ENCODE data around the gene MDH2. TPM values are rescaled to one million over a fixed set of nuclear protein-coding genes. Genes with fewer than 3 reads are reported as not detected.
"Not testable (repeated sequence)": the region's sequence is repeated elsewhere in the genome, so short reads cannot be mapped to it uniquely, and the experiment has no call there.

Gene MDH2
- polyA plus RNA-seq, 4 donors = 143 to 172 (median 163) TPM

DNA sequence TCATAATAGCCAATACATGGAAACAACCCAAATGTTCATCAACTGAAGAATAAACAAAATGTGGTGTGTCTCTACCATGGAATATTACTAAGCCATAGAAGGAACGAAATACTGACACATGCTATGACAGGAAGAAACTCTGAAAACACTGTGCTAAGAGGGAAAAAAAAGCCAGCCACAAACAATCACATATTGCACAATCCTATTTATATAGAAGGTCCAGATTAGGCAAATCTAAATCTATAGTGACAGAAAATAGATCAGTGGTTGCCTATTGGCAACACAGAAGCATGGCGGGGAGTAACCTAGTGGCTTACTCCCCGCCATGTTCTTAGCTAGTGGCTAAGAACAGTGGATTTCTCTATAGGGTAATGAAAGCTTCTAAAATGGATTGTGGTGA lies 48.0 kb downstream of the MDH2 start:
- H3K27me3 ChIP-seq (ENCODE audit: control insufficient read depth in 3 of 3, insufficient read depth in 3 of 3, low read length in 3 of 3) = no peaks in the 10 kb centered on the region
- H3K36me3 ChIP-seq (ENCODE audit: control insufficient read depth in 3 of 3, insufficient read depth in 2 of 3, low read depth in 1 of 3, low read length in 3 of 3) = no peaks in the 10 kb centered on the region
- H3K9me3 ChIP-seq (ENCODE audit: control insufficient read depth in 2 of 2, insufficient read depth in 1 of 2, low read depth in 1 of 2, low read length in 1 of 2) = no peaks in the 10 kb centered on the region
- DNase-seq (no peak), FAIRE-seq (no peak)
- H3K4me1 ChIP-seq (ENCODE audit: control insufficient read depth in 3 of 3, insufficient read depth in 2 of 3, low read depth in 1 of 3, low read length in 2 of 3) = no peaks in the 10 kb centered on the region
- no peak overlapping the region for H3K27ac ChIP-seq (ENCODE audit: low read depth in 1 of 3, low read length in 2 of 3)
- no peak overlapping the region for H3K4me3 ChIP-seq (ENCODE audit: low read depth in 1 of 3, low read length in 3 of 3)
- WGBS, 3 donors = 77 to 95% (median 84%) methylated on average over 3 of the region's 3 CpGs

- DNase-seq; H3K27ac ChIP-seq (ENCODE audit: low read depth in 1 of 3, low read length in 2 of 3); H3K4me1 ChIP-seq (ENCODE audit: control insufficient read depth in 3 of 3, insufficient read depth in 2 of 3, low read depth in 1 of 3, low read length in 2 of 3); H3K36me3 ChIP-seq (ENCODE audit: control insufficient read depth in 3 of 3, insufficient read depth in 2 of 3, low read depth in 1 of 3, low read length in 3 of 3); H3K27me3 ChIP-seq (ENCODE audit: control insufficient read depth in 3 of 3, insufficient read depth in 3 of 3, low read length in 3 of 3); H3K4me3 ChIP-seq (ENCODE audit: low read depth in 1 of 3, low read length in 3 of 3); H3K9me3 ChIP-seq (ENCODE audit: control insufficient read depth in 2 of 2, insufficient read depth in 1 of 2, low read depth in 1 of 2, low read length in 1 of 2); FAIRE-seq: not testable (repeated sequence)
- 79 to 85% (median 84%) methylated on average over 12 of the region's 12 CpGs for WGBS, 3 donors
These were observed 54.0 kb downstream of the MDH2 start for GRCh38 chr7:76101693-76102437.

GRCh38 chr7:76103788-76104187 lies 55.9 kb downstream of the MDH2 start:
- H3K4me1 ChIP-seq (ENCODE audit: control insufficient read depth in 3 of 3, insufficient read depth in 2 of 3, low read depth in 1 of 3, low read length in 2 of 3); H3K9me3 ChIP-seq (ENCODE audit: control insufficient read depth in 2 of 2, insufficient read depth in 1 of 2, low read depth in 1 of 2, low read length in 1 of 2); H3K27me3 ChIP-seq (ENCODE audit: control insufficient read depth in 3 of 3, insufficient read depth in 3 of 3, low read length in 3 of 3); DNase-seq; H3K4me3 ChIP-seq (ENCODE audit: low read depth in 1 of 3, low read length in 3 of 3); H3K36me3 ChIP-seq (ENCODE audit: control insufficient read depth in 3 of 3, insufficient read depth in 2 of 3, low read depth in 1 of 3, low read length in 3 of 3); H3K27ac ChIP-seq (ENCODE audit: low read depth in 1 of 3, low read length in 2 of 3); FAIRE-seq: not testable (repeated sequence)
- 96 to 100% (median 100%) methylated on average over 2 of the region's 2 CpGs for WGBS, 3 donors

- not testable (repeated sequence) for H3K4me3 ChIP-seq (ENCODE audit: low read depth in 1 of 3, low read length in 3 of 3); H3K36me3 ChIP-seq (ENCODE audit: control insufficient read depth in 3 of 3, insufficient read depth in 2 of 3, low read depth in 1 of 3, low read length in 3 of 3); DNase-seq; H3K27ac ChIP-seq (ENCODE audit: low read depth in 1 of 3, low read length in 2 of 3); H3K4me1 ChIP-seq (ENCODE audit: control insufficient read depth in 3 of 3, insufficient read depth in 2 of 3, low read depth in 1 of 3, low read length in 2 of 3); H3K27me3 ChIP-seq (ENCODE audit: control insufficient read depth in 3 of 3, insufficient read depth in 3 of 3, low read length in 3 of 3); FAIRE-seq; H3K9me3 ChIP-seq (ENCODE audit: control insufficient read depth in 2 of 2, insufficient read depth in 1 of 2, low read depth in 1 of 2, low read length in 1 of 2)
- 71 to 87% (median 80%) methylated on average over 6 of the region's 6 CpGs for WGBS, 3 donors
These were observed 58.2 kb downstream of the MDH2 start for GRCh38 chr7:76106130-76106529.

GRCh38 chr7:76106893-76107292 lies 59.0 kb downstream of the MDH2 start:
- FAIRE-seq = no peak

DNA sequence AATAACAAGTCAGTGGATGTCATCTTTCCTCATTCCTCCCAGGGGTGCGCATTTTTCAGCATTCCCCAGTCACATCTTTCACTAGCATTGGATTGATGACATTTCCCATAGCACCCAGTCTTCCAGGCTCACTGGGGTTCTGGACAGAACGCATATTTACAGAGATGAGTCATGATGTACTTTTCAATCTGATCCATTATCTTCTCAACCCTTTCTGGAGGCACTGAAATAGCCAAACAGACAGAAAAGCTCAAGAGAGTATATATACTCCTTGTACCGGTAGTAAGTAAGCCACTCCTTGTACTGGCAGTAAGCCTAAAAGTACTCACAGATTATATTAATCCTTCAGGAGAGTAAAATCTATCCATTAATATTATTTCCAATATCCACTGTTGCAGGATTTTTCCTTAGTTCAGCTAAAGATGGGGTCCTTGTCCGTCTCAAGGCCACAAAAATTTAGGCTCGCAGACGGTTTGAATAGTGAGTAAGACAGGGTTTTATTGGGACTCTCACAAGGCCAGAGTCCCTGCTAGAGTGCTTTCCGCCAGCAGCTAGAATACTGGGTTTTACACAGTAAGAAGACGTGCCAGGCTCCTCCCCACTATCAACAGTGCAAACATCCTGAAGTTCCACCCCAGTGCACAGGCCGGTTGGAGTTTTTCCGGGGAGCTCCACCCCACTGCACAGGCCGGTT lies 60.8 kb downstream of the MDH2 start:
- DNase-seq (peak; percentile 70 to 84), FAIRE-seq (no peak)
- Histone ChIP-seq H3K9me3 (ENCODE audit: control insufficient read depth in 2 of 2, insufficient read depth in 1 of 2, low read depth in 1 of 2, low read length in 1 of 2) (no peaks in the 10 kb centered on the region), H3K27ac (ENCODE audit: low read depth in 1 of 3, low read length in 2 of 3) (peak overlapping the region in 1 of 3 donors; percentile 80), H3K4me3 (ENCODE audit: low read depth in 1 of 3, low read length in 3 of 3) (no peak overlapping the region), H3K4me1 (ENCODE audit: control insufficient read depth in 3 of 3, insufficient read depth in 2 of 3, low read depth in 1 of 3, low read length in 2 of 3) (peaks cover 0 to 4% (median 0%) of the 10 kb centered on the region in 3 donors), H3K36me3 (ENCODE audit: control insufficient read depth in 3 of 3, insufficient read depth in 2 of 3, low read depth in 1 of 3, low read length in 3 of 3) (no peaks in the 10 kb centered on the region), H3K27me3 (ENCODE audit: control insufficient read depth in 3 of 3, insufficient read depth in 3 of 3, low read length in 3 of 3) (no peaks in the 10 kb centered on the region)
- WGBS, 3 donors = 16 to 47% (median 32%) methylated on average over 11 of the region's 11 CpGs

More at GRCh38 chr7:76106893-76107292, 59.0 kb downstream of the MDH2 start:
- peaks cover 0 to 4% (median 0%) of the 10 kb centered on the region in 3 donors for H3K4me1 ChIP-seq (ENCODE audit: control insufficient read depth in 3 of 3, insufficient read depth in 2 of 3, low read depth in 1 of 3, low read length in 2 of 3)
- no peak overlapping the region for H3K27ac ChIP-seq (ENCODE audit: low read depth in 1 of 3, low read length in 2 of 3)
- H3K4me3 ChIP-seq (ENCODE audit: low read depth in 1 of 3, low read length in 3 of 3) = no peak overlapping the region
- DNase-seq = no peak
- 81 to 91% (median 85%) methylated on average over 5 of the region's 5 CpGs for WGBS, 3 donors
- H3K36me3 ChIP-seq (ENCODE audit: control insufficient read depth in 3 of 3, insufficient read depth in 2 of 3, low read depth in 1 of 3, low read length in 3 of 3) = no peaks in the 10 kb centered on the region
- H3K9me3 ChIP-seq (ENCODE audit: control insufficient read depth in 2 of 2, insufficient read depth in 1 of 2, low read depth in 1 of 2, low read length in 1 of 2) = no peaks in the 10 kb centered on the region
- H3K27me3 ChIP-seq (ENCODE audit: control insufficient read depth in 3 of 3, insufficient read depth in 3 of 3, low read length in 3 of 3) = no peaks in the 10 kb centered on the region

- H3K27me3 ChIP-seq (ENCODE audit: control insufficient read depth in 3 of 3, insufficient read depth in 3 of 3, low read length in 3 of 3); H3K4me3 ChIP-seq (ENCODE audit: low read depth in 1 of 3, low read length in 3 of 3); H3K36me3 ChIP-seq (ENCODE audit: control insufficient read depth in 3 of 3, insufficient read depth in 2 of 3, low read depth in 1 of 3, low read length in 3 of 3); H3K4me1 ChIP-seq (ENCODE audit: control insufficient read depth in 3 of 3, insufficient read depth in 2 of 3, low read depth in 1 of 3, low read length in 2 of 3); FAIRE-seq; DNase-seq; H3K27ac ChIP-seq (ENCODE audit: low read depth in 1 of 3, low read length in 2 of 3); H3K9me3 ChIP-seq (ENCODE audit: control insufficient read depth in 2 of 2, insufficient read depth in 1 of 2, low read depth in 1 of 2, low read length in 1 of 2): not testable (repeated sequence)
- 89 to 92% (median 89%) methylated on average over 9 of the region's 9 CpGs for WGBS, 3 donors
These were observed 65.2 kb downstream of the MDH2 start for GRCh38 chr7:76113042-76113630.

DNA sequence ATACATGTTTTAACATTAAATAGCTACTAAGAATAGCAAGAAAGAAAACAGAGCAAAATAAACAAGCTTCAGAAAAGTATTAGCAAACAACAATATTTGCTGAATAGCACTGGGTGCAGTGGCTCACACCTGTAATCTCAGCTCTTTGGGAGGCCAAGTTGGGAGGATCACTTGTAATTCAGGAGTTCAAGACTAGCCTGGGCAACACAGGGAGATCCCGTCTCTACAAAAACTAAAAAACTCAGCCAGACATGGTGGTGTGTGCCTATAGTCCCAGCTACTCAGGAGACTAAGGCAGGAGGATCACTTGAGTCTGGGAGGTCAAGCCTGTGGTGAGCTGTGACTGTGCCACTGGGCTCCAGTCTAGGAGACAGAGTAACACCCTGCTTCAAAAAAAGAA lies 66.8 kb downstream of the MDH2 start:
- not testable (repeated sequence) for H3K9me3 ChIP-seq (ENCODE audit: control insufficient read depth in 2 of 2, insufficient read depth in 1 of 2, low read depth in 1 of 2, low read length in 1 of 2); H3K36me3 ChIP-seq (ENCODE audit: control insufficient read depth in 3 of 3, insufficient read depth in 2 of 3, low read depth in 1 of 3, low read length in 3 of 3); FAIRE-seq; H3K4me1 ChIP-seq (ENCODE audit: control insufficient read depth in 3 of 3, insufficient read depth in 2 of 3, low read depth in 1 of 3, low read length in 2 of 3); DNase-seq; H3K4me3 ChIP-seq (ENCODE audit: low read depth in 1 of 3, low read length in 3 of 3); H3K27ac ChIP-seq (ENCODE audit: low read depth in 1 of 3, low read length in 2 of 3); H3K27me3 ChIP-seq (ENCODE audit: control insufficient read depth in 3 of 3, insufficient read depth in 3 of 3, low read length in 3 of 3)
- WGBS, 3 donors = 88 to 100% (median 90%) methylated on average over 1 of the region's 1 CpG
